Osteocyte (in vitro differentiated cells): ENCODE measurements around the gene NT5DC2. TPM values are rescaled to one million over a fixed set of nuclear protein-coding genes. Genes with fewer than 3 reads are reported as not detected.

Source experiments
- DNase-seq: peaks from one replicate; pipeline ENCODE4 v3.0.0; 2021; ENCODE audit warnings: mixed read lengths; ENCODE audit not compliant: unreplicated experiment; ENCODE audit errors: extremely low spot score
- H3K27ac Mint-ChIP-seq: one replicate; pipeline ENCODE4 v1.8.0; 2021; ENCODE audit warnings: mild to moderate bottlenecking, mixed read lengths; ENCODE audit not compliant: unreplicated experiment
- H3K27me3 Mint-ChIP-seq: one replicate; pipeline ENCODE4 v1.8.0; 2021; ENCODE audit warnings: mixed read lengths; ENCODE audit not compliant: unreplicated experiment
- H3K36me3 Mint-ChIP-seq: one replicate; pipeline ENCODE4 v1.8.0; 2021; ENCODE audit warnings: mixed read lengths; ENCODE audit not compliant: unreplicated experiment
- H3K4me1 Mint-ChIP-seq: one replicate; pipeline ENCODE4 v1.8.0; 2021; ENCODE audit warnings: mixed read lengths; ENCODE audit not compliant: unreplicated experiment
- H3K4me3 Mint-ChIP-seq: one replicate; pipeline ENCODE4 v1.8.0; 2021; ENCODE audit warnings: mild to moderate bottlenecking, moderate library complexity, mixed read lengths; ENCODE audit not compliant: unreplicated experiment
- H3K9me3 Mint-ChIP-seq: one replicate; pipeline ENCODE4 v1.8.0; 2021; ENCODE audit warnings: mixed read lengths; ENCODE audit not compliant: unreplicated experiment
- total RNA-seq: library from RNA; stranded (reverse); gene quantifications from 2 replicates; pipeline ENCODE4 v1.2.1, GENCODE V29; 2021
- TF ChIP-seq, protein P1 (sequence below): fragments of 200-600 bp; sonication (generic); IDR thresholded peaks from 2 replicates; pipeline ENCODE4 v1.5.0; 2021; ENCODE audit warnings: antibody characterized with exemption, mild to moderate bottlenecking, moderate library complexity

The NT5DC2 gene
- total RNA-seq, 1 donor from 2014 or later: 178 TPM

DNA sequence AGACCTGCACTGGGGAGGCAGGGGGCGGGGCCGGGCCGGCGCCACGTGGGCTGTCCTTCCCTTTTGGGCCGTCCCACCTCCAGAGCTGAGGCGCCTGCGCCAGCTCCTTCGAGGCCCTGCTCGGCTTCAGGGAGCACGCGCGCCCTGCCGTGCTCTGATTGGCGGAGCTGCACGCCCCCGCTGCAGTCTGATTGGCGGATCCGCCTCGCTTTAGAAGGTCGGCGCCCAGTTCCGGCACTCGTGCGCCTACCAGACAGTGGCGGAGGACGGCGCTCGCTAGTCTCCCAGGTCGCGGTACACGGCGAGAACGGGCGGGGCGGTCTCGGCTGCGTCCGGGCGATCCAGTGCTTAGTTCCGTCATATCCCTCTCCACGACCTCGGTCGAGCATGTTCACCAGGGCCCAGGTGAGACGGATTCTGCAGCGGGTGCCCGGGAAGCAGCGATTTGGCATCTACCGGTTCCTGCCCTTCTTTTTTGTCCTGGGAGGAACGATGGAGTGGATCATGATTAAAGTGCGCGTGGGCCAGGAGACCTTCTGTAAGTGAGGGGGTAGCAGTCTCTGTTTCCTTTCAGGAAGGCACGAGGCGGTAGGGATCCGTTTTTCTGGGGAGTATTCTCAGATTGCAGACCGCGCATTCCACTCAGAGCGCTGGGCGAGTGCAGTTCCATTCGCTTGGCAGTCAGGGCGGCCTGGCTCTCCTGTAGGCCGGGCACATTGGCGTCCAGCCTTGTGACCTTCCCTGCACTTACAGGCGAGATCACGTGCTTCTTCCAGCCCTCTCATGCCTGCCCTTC is 2.9 kb upstream of the NT5DC2 start, which contains the start of gene UQCC5:
TSS of gene UQCC5 (plus strand) at position 237 of the 796 bp plus-strand sequence. CDS start at position 388, 151 bp downstream.
- TF ChIP-seq, protein P1, sequence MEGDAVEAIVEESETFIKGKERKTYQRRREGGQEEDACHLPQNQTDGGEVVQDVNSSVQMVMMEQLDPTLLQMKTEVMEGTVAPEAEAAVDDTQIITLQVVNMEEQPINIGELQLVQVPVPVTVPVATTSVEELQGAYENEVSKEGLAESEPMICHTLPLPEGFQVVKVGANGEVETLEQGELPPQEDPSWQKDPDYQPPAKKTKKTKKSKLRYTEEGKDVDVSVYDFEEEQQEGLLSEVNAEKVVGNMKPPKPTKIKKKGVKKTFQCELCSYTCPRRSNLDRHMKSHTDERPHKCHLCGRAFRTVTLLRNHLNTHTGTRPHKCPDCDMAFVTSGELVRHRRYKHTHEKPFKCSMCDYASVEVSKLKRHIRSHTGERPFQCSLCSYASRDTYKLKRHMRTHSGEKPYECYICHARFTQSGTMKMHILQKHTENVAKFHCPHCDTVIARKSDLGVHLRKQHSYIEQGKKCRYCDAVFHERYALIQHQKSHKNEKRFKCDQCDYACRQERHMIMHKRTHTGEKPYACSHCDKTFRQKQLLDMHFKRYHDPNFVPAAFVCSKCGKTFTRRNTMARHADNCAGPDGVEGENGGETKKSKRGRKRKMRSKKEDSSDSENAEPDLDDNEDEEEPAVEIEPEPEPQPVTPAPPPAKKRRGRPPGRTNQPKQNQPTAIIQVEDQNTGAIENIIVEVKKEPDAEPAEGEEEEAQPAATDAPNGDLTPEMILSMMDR: no peak
- H3K9me3 Mint-ChIP-seq: no peaks in the 10 kb centered on the region
- peaks cover 48% of the 10 kb centered on the region for H3K4me1 Mint-ChIP-seq
- no peaks in the 10 kb centered on the region for H3K27me3 Mint-ChIP-seq
- H3K27ac Mint-ChIP-seq: peak within 1 kb of the TSS; percentile 98
- peak within 1 kb of the TSS; percentile 99 for H3K4me3 Mint-ChIP-seq
- H3K36me3 Mint-ChIP-seq: peaks cover 17% of the 10 kb centered on the region
- peak; percentile 99 for DNase-seq

DNA sequence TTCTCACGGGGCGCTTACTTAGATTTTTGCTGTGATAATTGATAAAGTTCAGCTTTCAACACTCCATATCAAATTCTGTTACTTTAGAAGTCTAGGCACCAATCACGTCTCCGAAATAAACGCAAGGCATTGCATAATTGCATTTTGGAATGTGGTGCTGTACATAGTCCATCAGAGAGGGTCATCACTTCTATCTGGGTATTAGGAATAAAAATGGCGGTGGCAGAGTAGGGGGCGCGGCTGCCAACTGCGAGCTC is 2.4 kb upstream of the NT5DC2 start:
- DNase-seq: no peak
- H3K27me3 Mint-ChIP-seq: no peaks in the 10 kb centered on the region
- H3K27ac Mint-ChIP-seq: peak overlapping the region; percentile 54
- TF ChIP-seq, protein P1: no peak
- H3K4me1 Mint-ChIP-seq: peaks cover 48% of the 10 kb centered on the region
- no peaks in the 10 kb centered on the region for H3K9me3 Mint-ChIP-seq
- H3K4me3 Mint-ChIP-seq: peak overlapping the region; percentile 99
- peaks cover 17% of the 10 kb centered on the region for H3K36me3 Mint-ChIP-seq

DNA sequence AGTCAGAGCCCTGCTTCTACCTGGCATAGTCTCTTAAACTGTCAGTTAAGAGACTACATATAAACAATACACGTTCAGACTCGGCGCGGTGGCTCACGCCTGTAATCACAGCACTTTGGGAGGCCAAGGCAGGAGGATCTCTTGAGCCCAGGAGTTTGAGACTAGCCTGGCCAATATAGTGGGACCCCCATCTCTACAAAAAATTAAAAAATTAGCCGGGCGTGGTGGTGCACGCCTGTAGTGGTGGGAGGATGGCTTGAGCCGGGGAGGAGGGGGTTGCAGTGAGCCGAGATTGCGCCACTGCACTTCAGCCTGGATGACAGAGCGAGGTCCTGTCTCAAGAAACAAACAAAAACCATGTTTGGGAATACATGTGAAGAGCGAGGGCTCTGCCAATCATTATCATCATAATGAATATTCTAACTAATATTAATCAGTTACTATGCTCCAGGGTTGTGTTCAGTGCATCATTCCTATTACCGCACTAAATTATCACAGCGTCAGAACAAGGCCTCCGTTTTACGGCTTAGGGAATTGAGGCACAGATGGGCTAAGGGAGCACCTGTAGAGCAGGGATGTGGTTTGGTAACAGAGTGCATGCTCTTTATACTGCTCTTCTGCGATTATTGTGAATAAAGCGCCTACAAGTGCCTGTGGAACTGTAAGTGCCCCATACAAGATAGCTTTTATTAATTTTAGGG is 1.9 kb upstream of the NT5DC2 start:
- Mint-ChIP-seq H3K4me3 (peak overlapping the region; percentile 99), H3K27me3 (no peaks in the 10 kb centered on the region), H3K27ac (peak overlapping the region; percentile 54), H3K4me1 (peaks cover 48% of the 10 kb centered on the region), H3K36me3 (peaks cover 16% of the 10 kb centered on the region), H3K9me3 (no peaks in the 10 kb centered on the region)
- TF ChIP-seq, protein P1: no peak
- peak; percentile 54 for DNase-seq

DNA sequence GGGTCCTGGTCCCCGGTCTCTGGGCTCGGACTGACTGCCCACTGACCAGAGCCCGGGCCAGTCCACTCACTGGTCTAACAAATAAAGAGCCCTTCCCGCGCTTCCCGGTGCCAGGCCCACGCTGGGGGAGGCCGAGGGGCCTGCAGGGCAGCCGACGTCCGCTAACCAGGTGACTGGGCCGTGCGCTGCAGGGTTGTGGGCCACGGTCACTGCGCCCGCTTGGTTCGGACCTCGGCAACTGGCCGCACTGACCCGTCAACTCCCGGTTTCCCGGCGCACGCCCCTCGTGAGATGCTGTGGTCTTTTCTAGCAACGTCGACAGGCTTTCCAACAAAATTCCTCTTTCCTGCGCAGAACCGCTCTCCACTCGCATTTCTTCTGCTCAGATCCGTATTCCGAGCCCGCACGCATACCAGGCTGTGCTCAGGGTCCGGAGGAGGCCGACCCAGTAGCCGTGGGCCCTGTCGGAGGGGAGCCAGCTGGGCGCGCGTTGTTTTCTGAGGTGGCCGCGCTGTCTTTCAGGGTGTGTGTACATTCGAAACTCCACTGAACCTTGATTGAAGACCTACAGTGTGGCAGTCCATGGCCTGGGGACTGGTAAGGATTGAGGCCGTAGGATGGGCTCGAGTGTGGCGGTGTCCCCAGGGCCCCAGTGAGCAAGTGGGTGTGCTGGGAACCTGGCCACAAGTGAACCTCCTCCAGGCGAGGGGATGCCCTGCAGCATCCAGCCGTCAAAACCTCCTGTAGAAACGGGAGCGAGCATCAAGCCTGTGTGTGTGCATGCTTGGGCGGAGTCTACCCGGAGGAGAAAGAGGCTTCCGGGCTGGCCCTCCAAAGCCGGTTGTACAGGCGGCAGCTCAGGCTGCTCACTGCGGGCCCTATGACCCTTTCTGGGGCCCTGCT is 875 bp upstream of the NT5DC2 start:
- Mint-ChIP-seq H3K4me1 (peaks cover 49% of the 10 kb centered on the region), H3K36me3 (peaks cover 14% of the 10 kb centered on the region), H3K4me3 (peak overlapping the region; percentile 87), H3K27me3 (no peaks in the 10 kb centered on the region), H3K9me3 (no peaks in the 10 kb centered on the region), H3K27ac (peak overlapping the region; percentile 81)
- TF ChIP-seq, protein P1: no peak
- peak; percentile 81 for DNase-seq
